Retinal pigment epithelial cell (primary cell): ENCODE measurements around the gene GCG.

Source experiments
- DNase-seq: peaks from one replicate; pipeline ENCODE4 v3.0.0-alpha.2; 2010; ENCODE audit warnings: low read depth
- H3K4me3 ChIP-seq: 2 replicates; pipeline ENCODE4 v1.5.1; 2011; ENCODE audit warnings: mild to moderate bottlenecking, low read length, control low read depth, moderate library complexity
- TF ChIP-seq, protein P1 (sequence below): conservative IDR thresholded peaks from 2 replicates; pipeline ENCODE4 v1.5.1; 2011; ENCODE audit warnings: low read depth, low read length, control low read depth, inconsistent platforms

Gene GCG

DNA sequence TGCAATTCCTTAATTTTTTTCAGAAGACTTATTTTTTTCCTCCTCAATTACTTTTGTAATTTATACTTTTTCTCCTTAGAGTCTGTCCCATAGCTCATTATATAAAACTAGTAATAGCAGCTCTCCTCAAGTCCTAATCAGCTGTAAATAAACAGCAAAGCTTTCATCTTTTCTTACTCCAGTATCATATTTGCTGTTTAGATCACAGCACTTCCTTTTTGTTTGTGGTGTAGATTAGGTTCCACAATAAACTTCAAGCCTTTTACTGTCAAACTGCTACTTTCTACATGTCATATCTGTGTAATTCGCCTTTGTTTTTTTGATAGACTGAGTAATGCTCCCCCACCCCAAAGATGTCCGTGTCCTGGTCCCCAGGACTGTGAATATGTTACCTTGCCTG lies 25.5 kb downstream of the GCG start:
- H3K4me3 ChIP-seq: no peak overlapping the region
- no peak for DNase-seq
- TF ChIP-seq, protein P1, sequence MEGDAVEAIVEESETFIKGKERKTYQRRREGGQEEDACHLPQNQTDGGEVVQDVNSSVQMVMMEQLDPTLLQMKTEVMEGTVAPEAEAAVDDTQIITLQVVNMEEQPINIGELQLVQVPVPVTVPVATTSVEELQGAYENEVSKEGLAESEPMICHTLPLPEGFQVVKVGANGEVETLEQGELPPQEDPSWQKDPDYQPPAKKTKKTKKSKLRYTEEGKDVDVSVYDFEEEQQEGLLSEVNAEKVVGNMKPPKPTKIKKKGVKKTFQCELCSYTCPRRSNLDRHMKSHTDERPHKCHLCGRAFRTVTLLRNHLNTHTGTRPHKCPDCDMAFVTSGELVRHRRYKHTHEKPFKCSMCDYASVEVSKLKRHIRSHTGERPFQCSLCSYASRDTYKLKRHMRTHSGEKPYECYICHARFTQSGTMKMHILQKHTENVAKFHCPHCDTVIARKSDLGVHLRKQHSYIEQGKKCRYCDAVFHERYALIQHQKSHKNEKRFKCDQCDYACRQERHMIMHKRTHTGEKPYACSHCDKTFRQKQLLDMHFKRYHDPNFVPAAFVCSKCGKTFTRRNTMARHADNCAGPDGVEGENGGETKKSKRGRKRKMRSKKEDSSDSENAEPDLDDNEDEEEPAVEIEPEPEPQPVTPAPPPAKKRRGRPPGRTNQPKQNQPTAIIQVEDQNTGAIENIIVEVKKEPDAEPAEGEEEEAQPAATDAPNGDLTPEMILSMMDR: no peak

DNA sequence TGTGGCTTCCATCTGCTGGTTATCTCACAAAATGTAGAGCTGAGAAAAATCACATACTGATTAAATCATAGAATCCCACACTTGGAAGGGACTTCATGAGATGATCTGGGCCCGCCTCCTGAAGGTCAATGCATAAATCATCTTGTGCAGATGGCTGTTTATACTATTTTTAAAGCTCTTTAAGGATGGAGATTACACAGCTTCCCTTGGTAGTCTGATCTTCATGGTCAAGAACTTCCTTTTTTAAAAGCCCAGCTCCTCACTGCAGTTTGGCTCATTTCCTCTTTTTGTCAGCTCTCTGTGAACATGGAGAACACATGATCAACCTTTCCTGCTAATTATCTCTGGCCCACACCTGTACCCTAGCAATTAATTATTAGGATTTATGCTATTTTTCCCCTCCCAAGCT lies 25.9 kb downstream of the GCG start:
- no peak overlapping the region for H3K4me3 ChIP-seq
- DNase-seq: no peak
- TF ChIP-seq, protein P1: no peak

DNA sequence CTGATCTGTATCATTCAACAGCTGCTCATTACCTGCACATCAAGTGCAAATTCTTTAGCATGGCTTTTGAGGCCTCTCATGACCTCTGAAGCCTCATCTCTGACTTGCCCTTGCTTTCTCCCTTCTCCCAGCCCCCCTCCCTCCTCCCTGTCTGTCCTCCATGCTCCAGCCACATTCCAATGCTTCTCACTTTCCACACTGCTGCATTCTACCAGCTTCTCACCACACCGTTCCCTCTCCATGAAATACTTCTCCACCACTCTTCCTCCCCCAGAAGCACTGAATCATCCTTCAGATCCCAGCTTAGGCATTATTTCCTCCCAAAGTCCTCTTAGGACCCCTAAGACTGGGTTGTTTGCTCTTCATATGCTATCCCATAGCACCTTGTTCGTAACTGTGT lies 26.9 kb downstream of the GCG start:
- TF ChIP-seq, protein P1: no peak
- no peak for DNase-seq
- H3K4me3 ChIP-seq: no peak overlapping the region

DNA sequence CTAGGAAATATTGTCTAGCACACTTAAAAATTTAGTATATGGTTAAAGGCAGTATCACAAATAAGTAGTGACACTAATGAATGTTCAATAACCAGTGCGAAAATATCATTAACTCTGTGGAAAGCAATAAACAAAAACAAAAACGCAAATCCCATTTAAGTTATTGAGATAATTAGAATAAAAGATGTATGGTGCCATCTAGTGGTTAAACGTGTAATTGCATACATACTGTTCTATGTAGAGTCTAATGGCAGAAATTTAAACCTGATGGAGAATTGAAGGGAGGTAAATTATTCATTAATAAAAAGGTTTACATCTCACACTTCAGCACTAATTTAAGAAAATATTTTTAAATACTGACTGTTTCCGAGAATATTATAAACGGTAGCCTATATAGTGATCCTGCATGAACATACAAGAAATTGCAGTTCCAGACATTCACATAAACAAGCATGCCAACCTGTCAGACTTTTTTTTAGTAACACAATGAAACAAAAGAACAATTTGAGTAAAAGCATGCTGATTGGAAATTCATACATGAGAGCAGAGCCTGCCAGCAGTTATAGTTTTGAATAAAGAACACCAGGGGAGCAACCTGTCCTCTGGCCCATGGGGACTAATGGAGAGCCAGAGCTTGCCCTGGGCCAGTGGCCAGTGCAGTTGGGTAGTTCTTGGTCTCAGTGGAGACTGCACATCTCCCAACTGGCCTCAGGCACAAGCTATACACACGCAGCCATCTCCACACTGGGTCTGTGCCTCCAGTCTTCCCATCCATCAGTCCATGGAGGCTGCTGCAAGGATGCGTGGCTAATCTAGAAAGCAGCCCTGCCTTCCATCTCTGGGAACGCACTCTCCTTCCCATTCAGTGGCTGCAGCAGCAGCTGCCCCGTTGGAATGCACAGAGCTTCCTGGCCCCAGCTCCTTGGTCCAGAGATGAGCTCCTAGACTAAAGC lies 28.0 kb downstream of the GCG start:
- no peak for DNase-seq
- TF ChIP-seq, protein P1: peak; percentile 49
- no peak overlapping the region for H3K4me3 ChIP-seq

DNA sequence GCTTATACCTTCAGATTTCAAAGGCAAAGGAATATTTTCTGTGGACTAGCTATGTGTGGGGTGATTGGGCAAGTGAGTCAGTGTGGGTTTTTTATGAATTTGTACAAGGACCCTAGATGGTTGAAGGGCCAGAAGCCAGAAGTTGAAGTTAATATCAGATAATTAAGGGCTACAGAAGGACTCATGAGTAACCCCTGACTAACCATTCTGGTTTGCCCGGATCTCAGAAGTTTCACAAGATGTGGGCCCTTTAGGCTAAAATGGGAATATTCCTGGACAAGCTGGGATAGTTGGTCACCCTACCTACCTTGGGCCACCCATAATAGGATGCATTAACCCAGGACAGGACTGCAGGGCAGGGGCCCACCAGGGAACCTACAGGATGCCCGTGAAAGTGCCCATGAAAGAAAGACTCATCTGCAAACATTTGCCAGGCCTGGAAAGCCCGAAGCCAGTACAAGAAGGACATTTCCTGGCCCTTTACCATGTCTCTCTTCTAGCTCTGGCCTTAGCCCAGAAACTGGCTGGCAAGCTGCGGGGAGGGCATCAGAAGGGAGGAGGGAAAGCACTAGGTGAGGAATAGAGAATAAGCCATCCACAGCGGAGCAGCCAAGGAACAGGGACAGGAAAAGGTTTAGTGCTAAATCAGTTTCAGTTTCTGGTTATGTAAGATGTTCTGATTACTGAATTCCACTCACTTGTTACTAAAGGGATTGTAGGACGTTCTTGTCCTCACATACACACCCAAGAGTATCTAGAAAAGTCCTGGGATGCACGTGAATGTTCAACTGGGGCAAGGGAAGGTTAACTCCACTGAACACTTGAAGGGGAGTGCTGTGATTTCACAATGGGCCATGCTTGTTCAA lies 33.6 kb downstream of the GCG start:
- TF ChIP-seq, protein P1: no peak
- DNase-seq: no peak
- no peak overlapping the region for H3K4me3 ChIP-seq

DNA sequence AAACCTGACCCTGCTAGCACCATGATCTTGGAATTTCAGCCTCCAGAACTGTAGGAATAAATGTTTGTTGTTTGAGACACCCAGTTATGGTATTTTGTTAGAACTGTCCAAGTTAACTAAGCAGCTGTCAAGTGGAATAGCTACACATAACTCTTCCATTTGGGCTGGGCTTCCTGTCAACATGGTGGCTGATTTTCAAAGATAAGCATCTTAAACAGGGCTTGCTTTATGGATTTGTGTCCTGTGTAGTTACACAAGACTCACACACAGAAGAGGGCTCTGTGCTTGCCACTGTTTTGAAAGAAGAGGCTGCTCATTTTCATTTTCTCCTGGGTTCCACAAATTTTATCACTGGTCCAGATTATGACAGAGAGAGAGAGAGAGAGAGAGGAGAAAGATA lies 35.7 kb downstream of the GCG start:
- DNase-seq: no peak
- H3K4me3 ChIP-seq: no peak overlapping the region
- TF ChIP-seq, protein P1: no peak
